ENCODE results near the gene MKRN3. TPM values are rescaled to one million over a fixed set of nuclear protein-coding genes. Genes with fewer than 3 reads are reported as not detected.

MKRN3 gene
- polyA plus RNA-seq, result 6.7 and 14.7 TPM in 2 replicates

DNA sequence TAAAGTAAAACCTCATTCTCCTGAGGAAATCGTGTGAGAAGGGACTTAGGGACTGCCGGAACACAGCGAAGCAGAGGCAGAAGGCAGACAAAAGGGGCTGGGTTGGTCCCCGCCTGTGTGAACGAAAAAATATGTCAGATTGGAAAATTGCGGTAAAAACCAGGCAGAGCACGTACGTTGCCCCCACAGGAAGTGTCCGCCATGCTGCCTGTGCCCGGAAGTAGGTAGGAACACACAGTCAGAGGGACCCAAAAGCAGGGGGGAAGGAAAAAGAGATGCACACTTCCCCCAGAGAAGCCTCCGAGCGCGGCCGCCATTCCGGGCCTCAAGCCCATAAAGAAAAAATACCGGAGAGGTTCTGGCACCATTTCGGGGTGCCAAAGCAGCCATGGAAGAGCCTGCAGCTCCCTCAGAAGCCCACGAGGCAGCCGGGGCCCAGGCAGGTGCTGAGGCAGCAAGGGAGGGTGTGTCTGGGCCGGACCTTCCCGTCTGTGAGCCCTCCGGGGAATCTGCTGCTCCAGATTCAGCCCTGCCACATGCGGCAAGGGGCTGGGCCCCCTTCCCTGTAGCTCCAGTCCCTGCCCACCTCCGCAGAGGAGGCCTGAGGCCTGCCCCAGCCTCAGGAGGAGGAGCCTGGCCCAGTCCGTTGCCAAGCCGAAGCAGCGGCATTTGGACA is at the start of gene MKRN3:
TSS of gene MKRN3 (plus strand) at position 280 of the 676 bp plus-strand sequence. CDS start at position 389, 109 bp downstream.

Other genes with a start within 250 kb of the MKRN3 start
- gene GOLGA6L26, start 231.5 kb upstream of the MKRN3 start, polyA plus RNA-seq, result not detected in 2 replicates
- gene GOLGA8S, start 210.9 kb upstream of the MKRN3 start, polyA plus RNA-seq, result 0.19 and 0.53 TPM in 2 replicates
- gene GOLGA6L2, start 118.4 kb upstream of the MKRN3 start, polyA plus RNA-seq, result not detected in 2 replicates
- 0.18 and 0.98 TPM in 2 replicates for gene MAGEL2, start 82.2 kb downstream of the MKRN3 start, polyA plus RNA-seq
- 23.8 and 34.9 TPM in 2 replicates for gene NDN, start 121.6 kb downstream of the MKRN3 start, polyA plus RNA-seq